Dendritic cell treated with granulocyte-macrophage colony-stimulating factor and Interleukin-4, amounts not matched to agents 40 ng/mL and 50 ng/mL, for 4 days (primary cell): ENCODE data around the gene TMEM138.

Experiments
- H3K27ac Mint-ChIP-seq: one replicate; pipeline ENCODE4 v1.8.0; 2022; ENCODE audit warnings: mild to moderate bottlenecking, mixed read lengths
- H3K27me3 Mint-ChIP-seq: one replicate; pipeline ENCODE4 v1.8.0; 2022; ENCODE audit warnings: mild to moderate bottlenecking, mixed read lengths
- H3K36me3 Mint-ChIP-seq: one replicate; pipeline ENCODE4 v1.8.0; 2022; ENCODE audit warnings: low read depth, mixed read lengths
- H3K4me1 Mint-ChIP-seq: one replicate; pipeline ENCODE4 v1.8.0; 2022; ENCODE audit warnings: low read depth, mixed read lengths
- H3K4me3 Mint-ChIP-seq: one replicate; pipeline ENCODE4 v1.8.0; 2022; ENCODE audit warnings: mild to moderate bottlenecking, moderate library complexity, mixed read lengths
- H3K9me3 Mint-ChIP-seq: one replicate; pipeline ENCODE4 v1.8.0; 2022; ENCODE audit warnings: mixed read lengths
- intact Hi-C: fragments of 100-400 bp; cut with micrococcal nuclease; formaldehyde crosslinking; loops from one replicate; pipeline ENCODE4 v1.15.0; 2022

TMEM138 gene

DNA sequence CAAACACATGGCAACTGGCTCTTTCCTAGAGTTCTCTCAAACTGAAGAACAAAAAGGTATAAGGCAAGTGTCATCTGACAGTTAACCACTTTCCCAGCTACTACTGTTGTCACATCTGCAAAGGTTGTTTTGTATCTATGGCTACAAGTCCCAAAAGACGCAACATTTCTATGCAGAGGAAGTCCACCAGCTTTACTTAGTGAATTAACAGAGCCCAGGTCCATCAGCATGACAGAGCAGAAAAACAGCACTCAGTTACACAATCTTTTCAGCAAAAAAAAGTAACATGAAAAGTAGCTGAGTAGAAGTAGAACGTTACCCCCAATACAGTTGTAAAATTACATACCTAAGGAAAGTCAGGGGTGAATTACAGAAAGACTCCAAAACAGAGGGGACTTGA is 55.5 kb downstream of the TMEM138 start:
- intact Hi-C loops: no loop called here
- peaks cover 41% of the 10 kb centered on the region for H3K4me1 Mint-ChIP-seq
- no peak overlapping the region for H3K4me3 Mint-ChIP-seq
- H3K9me3 Mint-ChIP-seq: no peaks in the 10 kb centered on the region
- no peaks in the 10 kb centered on the region for H3K27me3 Mint-ChIP-seq
- H3K36me3 Mint-ChIP-seq: peaks cover 100% of the 10 kb centered on the region
- H3K27ac Mint-ChIP-seq: peak overlapping the region; percentile 55

DNA sequence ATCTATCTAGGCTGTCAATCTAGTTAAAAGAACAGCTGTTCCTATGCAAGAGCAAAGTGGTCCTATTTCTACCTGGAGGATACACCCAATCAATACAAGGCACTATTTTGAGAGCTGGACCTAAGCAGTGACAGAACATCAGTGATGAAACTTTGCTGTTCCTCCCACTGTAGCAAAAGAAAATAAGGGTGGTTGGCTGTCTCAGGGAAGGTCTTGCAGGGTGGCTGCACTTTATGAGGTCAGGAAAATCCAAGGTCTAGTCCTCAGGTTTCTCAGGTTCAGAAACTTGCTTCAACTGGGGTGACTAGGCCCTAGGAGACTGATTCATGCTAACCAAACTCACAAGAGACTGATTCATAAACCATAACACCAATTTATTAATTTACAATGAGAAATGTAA is 56.0 kb downstream of the TMEM138 start:
- no peak overlapping the region for H3K4me3 Mint-ChIP-seq
- H3K27me3 Mint-ChIP-seq: no peaks in the 10 kb centered on the region
- H3K27ac Mint-ChIP-seq: peak overlapping the region; percentile 55
- peaks cover 100% of the 10 kb centered on the region for H3K36me3 Mint-ChIP-seq
- peaks cover 41% of the 10 kb centered on the region for H3K4me1 Mint-ChIP-seq
- intact Hi-C loops: no loop called here
- no peaks in the 10 kb centered on the region for H3K9me3 Mint-ChIP-seq
